HepG2 (cell line): ENCODE results near the gene COL18A1. TPM values are rescaled to one million over a fixed set of nuclear protein-coding genes. Genes with fewer than 3 reads are reported as not detected.

Experiments used
- AGO2 ChIP-seq: fragments of 200-400 bp; formaldehyde crosslinking; optimal IDR thresholded peaks from 2 replicates; pipeline ENCODE3; 2017; ENCODE audit warnings: mild to moderate bottlenecking, low read depth, low read length, moderate library complexity
- HNRNPH1 ChIP-seq: fragments of 200-400 bp; formaldehyde crosslinking; optimal IDR thresholded peaks from 2 replicates; pipeline ENCODE3; 2017; ENCODE audit warnings: mild to moderate bottlenecking, low read depth, low read length
- MLXIP ChIP-seq: sonication (generic); formaldehyde crosslinking; IDR thresholded peaks from 2 replicates; pipeline ENCODE4 v1.9.0; 2021; ENCODE audit warnings: missing genetic modification reagents, borderline replicate concordance
- RBFOX2 ChIP-seq: fragments of 200-400 bp; formaldehyde crosslinking; IDR thresholded peaks from 2 replicates; pipeline ENCODE4 v1.6.1; 2017; ENCODE audit warnings: low read depth, mild to moderate bottlenecking, low read length
- RBM22 ChIP-seq: fragments of 200-400 bp; formaldehyde crosslinking; optimal IDR thresholded peaks from 2 replicates; pipeline ENCODE3; 2017; ENCODE audit warnings: mild to moderate bottlenecking, low read length, moderate library complexity
- ZNF547 ChIP-seq: sonication (generic); formaldehyde crosslinking; IDR thresholded peaks from 2 replicates; pipeline ENCODE4 v1.5.1; 2020; ENCODE audit warnings: mild to moderate bottlenecking, missing genetic modification reagents
- ZSCAN20 ChIP-seq: sonication (generic); formaldehyde crosslinking; IDR thresholded peaks from 2 replicates; pipeline ENCODE4 v1.4.0; 2020; ENCODE audit warnings: missing genetic modification reagents, mild to moderate bottlenecking, borderline replicate concordance
- polyA plus RNA-seq, 8 experiments: library from polyadenylated mRNA; depleted of rRNA in 3 of 8; stranded (reverse) in 7 of 8; unstranded in 1 of 8; fragments of >200 nt; fragmentation: Illumina TruSeq in 4 of 8; extraction: Trizol in 4 of 8; gene quantifications; 2 replicates each; pipeline versions ENCODE4 v1.2.1 to v1.2.3, GENCODE V29; 2011 to 2016; ENCODE audit warnings: low read depth in 4 of 8, missing spikeins in 1 of 8, mixed read lengths in 1 of 8; ENCODE audit not compliant: insufficient read depth in 1 of 8
- total RNA-seq, 5 experiments: library from RNA; depleted of rRNA; stranded (reverse); fragments of >200 nt; fragmentation: Illumina TruSeq; extraction: Trizol; gene quantifications; 2 replicates each; pipeline ENCODE4 v1.2.3, GENCODE V29; 2016; ENCODE audit warnings: low read depth in 1 of 5
- TF ChIP-seq, protein P1 (sequence below), 2 experiments: sonication (generic) in 1 of 2; formaldehyde crosslinking in 1 of 2; IDR thresholded peaks; 2 replicates each; pipeline versions ENCODE4 v1.6.1 to v1.9.0; 2014 to 2022; ENCODE audit warnings: antibody characterized with exemption in 1 of 2, borderline replicate concordance in 1 of 2, inconsistent platforms in 1 of 2, low read depth in 1 of 2, missing genetic modification reagents in 1 of 2
- TF ChIP-seq, protein P2 (sequence below): sonication (generic); formaldehyde crosslinking; IDR thresholded peaks from 2 replicates; pipeline ENCODE4 v1.9.0; 2022; ENCODE audit warnings: missing genetic modification reagents, mild to moderate bottlenecking, borderline replicate concordance
- TF ChIP-seq, protein P3 (sequence below): sonication (generic); formaldehyde crosslinking; IDR thresholded peaks from 2 replicates; pipeline ENCODE4 v1.4.0; 2020; ENCODE audit warnings: mild to moderate bottlenecking, missing genetic modification reagents

Gene COL18A1
- total and polyA plus RNA-seq, 2 of the 13 experiments (the other 11 are each of a cell fraction or from before 2014, with no cell fraction given) = 79.0 to 102 TPM

- TF ChIP-seq, protein P1, sequence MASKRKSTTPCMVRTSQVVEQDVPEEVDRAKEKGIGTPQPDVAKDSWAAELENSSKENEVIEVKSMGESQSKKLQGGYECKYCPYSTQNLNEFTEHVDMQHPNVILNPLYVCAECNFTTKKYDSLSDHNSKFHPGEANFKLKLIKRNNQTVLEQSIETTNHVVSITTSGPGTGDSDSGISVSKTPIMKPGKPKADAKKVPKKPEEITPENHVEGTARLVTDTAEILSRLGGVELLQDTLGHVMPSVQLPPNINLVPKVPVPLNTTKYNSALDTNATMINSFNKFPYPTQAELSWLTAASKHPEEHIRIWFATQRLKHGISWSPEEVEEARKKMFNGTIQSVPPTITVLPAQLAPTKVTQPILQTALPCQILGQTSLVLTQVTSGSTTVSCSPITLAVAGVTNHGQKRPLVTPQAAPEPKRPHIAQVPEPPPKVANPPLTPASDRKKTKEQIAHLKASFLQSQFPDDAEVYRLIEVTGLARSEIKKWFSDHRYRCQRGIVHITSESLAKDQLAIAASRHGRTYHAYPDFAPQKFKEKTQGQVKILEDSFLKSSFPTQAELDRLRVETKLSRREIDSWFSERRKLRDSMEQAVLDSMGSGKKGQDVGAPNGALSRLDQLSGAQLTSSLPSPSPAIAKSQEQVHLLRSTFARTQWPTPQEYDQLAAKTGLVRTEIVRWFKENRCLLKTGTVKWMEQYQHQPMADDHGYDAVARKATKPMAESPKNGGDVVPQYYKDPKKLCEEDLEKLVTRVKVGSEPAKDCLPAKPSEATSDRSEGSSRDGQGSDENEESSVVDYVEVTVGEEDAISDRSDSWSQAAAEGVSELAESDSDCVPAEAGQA (IDR thresholded peaks at IDR 0.05; ENCODE audit: low read depth) = no peak
- TF ChIP-seq, protein P1 (CRISPR knock-in tag; IDR thresholded peaks at IDR 0.05; ENCODE audit: borderline replicate concordance) = no peak
- TF ChIP-seq ZSCAN20 (CRISPR knock-in tag) (no peak), AGO2 (peak; percentile 72), ZNF547 (CRISPR knock-in tag) (no peak), MLXIP (CRISPR knock-in tag) (no peak), RBFOX2 (0 out of 2 replicates have a peak, but pooled peaks have one; percentile 31), RBM22 (peak; percentile 9), HNRNPH1 (no peak)
- TF ChIP-seq, protein P2, sequence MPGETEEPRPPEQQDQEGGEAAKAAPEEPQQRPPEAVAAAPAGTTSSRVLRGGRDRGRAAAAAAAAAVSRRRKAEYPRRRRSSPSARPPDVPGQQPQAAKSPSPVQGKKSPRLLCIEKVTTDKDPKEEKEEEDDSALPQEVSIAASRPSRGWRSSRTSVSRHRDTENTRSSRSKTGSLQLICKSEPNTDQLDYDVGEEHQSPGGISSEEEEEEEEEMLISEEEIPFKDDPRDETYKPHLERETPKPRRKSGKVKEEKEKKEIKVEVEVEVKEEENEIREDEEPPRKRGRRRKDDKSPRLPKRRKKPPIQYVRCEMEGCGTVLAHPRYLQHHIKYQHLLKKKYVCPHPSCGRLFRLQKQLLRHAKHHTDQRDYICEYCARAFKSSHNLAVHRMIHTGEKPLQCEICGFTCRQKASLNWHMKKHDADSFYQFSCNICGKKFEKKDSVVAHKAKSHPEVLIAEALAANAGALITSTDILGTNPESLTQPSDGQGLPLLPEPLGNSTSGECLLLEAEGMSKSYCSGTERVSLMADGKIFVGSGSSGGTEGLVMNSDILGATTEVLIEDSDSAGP (CRISPR knock-in tag) = no peak
- TF ChIP-seq, protein P3, sequence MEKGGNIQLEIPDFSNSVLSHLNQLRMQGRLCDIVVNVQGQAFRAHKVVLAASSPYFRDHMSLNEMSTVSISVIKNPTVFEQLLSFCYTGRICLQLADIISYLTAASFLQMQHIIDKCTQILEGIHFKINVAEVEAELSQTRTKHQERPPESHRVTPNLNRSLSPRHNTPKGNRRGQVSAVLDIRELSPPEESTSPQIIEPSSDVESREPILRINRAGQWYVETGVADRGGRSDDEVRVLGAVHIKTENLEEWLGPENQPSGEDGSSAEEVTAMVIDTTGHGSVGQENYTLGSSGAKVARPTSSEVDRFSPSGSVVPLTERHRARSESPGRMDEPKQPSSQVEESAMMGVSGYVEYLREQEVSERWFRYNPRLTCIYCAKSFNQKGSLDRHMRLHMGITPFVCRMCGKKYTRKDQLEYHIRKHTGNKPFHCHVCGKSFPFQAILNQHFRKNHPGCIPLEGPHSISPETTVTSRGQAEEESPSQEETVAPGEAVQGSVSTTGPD (CRISPR knock-in tag) = no peak
These were observed 71.0 kb downstream of the COL18A1 start (continued) for GRCh38 chr21:45475797-45476570.
